GM19239 (cell line): Measurements from ENCODE around the gene LGALS9.
"Not testable (repeated sequence)": the region's sequence is repeated elsewhere in the genome, so short reads cannot be mapped to it uniquely, and the experiment has no call there.

Source experiments
- DNase-seq: peaks from one replicate; pipeline ENCODE4 v3.0.0; 2011; ENCODE audit warnings: low spot score; ENCODE audit not compliant: insufficient read length
- FAIRE-seq: peaks from 2 replicates; lab custom pipeline; 2011; peaks lifted over from hg19 to GRCh38; lab: Jason Lieb, UNC

The LGALS9 gene

GRCh38 chr17:27625856-27626255, 5.1 kb upstream of the LGALS9 start:
- no peak for FAIRE-seq
- DNase-seq: no peak

- DNase-seq (no peak), FAIRE-seq (no peak)
Observed at GRCh38 chr17:27627514-27627913, 3.5 kb upstream of the LGALS9 start.

GRCh38 chr17:27628376-27628775, 2.6 kb upstream of the LGALS9 start:
- no peak for DNase-seq
- no peak for FAIRE-seq

DNA sequence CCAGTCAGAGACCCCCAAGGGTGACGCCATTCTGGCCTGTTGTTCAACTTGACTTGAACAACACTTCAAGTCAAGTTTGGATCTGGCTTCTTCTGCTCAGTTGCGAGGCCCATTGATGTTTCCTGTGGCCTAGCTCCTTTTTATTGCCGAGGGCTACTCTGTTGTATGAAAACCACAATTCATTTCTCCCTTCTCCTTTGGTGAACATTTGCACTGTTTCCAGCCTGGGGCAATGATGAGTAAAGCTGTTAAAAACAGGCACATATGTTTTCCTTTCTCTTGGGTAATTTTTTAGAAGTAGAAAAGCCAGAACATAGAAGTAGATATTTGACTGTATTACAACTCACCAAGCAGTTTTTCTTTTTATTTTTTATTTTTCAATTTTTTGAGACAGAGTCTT, 1.7 kb upstream of the LGALS9 start:
- not testable (repeated sequence) for DNase-seq, FAIRE-seq

DNA sequence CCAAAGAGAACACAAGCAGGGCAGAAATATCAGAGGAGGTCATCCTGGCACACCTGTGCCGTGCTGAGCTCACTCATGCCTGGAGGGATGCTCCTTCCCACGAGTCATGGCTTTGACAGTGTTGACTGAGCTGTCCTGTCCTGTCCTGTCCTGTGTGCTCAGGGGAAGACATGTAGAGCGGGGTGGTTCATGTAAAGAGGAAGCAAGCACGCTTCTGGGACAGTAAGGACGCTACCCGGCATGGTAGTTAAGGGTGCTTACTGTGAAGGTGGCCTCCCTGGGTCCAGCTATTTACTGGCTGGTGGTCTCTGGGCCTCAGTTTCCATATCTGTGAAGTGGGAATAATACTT, 398 bp downstream of the LGALS9 start:
- no peak for FAIRE-seq

DNA sequence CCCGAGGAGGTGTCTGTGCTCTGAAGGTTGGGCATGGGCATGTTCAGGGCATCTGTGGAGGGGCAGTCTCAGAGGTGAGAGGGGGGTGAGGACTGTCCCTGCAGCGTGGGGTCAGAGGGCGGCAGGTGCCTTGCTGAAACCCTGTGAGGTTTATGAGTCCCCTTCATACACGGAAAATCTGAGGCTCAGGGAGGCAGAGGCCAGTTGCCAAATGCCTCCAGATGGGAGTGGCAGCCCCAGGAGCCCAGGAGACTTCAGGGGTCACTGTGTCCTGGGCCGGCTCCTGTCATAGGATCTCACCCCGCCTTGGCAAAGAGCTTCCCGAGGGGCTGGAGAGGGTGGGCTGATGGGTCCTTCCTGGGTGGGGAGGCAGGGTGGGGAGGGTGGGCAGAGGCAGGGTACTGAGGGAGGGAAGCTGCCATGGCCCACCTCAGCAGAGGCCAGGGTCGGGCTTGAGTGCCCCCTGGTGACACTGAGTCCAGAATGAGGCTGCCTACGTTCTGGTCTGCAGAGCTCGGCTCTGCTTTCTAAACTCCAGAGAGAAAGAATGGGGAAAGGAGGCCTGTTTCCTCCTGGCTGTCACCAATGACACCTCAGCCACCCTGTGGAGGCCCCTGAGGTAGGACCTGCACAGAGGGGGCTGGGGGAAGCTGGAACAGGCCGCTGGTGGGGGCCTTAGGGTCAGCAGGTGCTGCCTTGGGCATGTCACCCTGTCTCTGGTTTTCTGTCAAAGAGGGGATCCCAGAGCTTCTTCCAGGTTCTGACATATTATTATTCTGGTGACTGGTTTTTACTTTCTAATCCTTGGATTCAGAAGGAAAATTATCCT, 1.1 kb downstream of the LGALS9 start:
- no peak for FAIRE-seq
- no peak for DNase-seq

More for the DNA sequence above, 398 bp downstream of the LGALS9 start:
- DNase-seq: no peak

DNA sequence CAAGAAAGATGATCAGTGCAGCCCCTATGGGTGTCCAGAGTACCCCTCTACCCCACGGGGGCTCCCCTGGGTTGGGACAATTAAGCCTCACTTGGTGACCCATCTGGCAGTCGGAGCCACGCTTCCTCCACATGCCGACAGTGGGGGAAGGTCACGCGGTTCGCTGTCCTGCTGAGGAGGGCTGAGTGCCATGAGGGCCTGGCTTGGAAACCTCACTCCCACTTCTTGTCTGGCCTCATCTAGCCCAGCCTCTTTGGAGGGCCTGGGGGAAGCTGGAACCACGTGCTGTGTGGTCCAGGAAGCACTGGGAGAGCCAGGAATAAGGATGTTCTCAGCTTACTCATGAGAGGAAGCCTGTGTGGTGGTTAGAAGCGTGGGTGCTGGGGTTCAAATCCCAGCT, 1.8 kb downstream of the LGALS9 start:
- not testable (repeated sequence) for DNase-seq

DNA sequence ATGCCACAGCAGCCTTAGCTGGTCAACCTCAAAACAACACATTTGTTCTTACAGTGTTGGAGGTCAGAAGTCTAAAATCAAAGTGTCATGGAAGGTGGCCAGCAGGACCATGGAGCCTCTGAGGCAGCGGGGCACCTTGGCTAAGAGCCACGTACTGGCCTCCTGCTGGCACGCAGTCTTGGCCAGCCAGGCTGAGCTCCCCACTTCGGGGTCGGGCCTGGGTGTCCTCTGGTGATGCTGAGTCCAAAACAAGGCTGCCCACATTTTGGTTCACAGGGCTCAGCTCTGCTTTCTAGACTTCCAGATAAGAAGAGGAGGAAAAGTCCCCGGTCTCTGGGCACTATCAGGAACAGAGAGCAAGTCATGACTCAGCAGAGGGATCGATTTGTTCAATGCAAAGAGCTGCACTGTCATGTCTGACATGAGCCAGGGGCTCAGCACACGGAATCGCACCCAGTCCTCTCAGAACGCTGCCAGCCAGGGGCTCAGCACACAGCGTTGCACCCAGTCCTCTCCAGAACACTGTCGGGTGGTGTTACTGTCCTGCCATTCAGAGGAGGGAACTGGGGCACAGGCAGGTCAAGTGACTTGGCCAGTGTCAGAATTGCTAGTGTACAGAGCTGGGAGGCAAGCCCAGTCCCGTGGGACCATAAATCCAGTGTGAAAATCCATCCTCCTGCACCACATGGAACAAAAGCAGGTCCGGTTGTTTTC, 2.5 kb downstream of the LGALS9 start:
- DNase-seq: no peak
- FAIRE-seq: no peak

More for the DNA sequence above, 1.8 kb downstream of the LGALS9 start:
- not testable (repeated sequence) for FAIRE-seq

DNA sequence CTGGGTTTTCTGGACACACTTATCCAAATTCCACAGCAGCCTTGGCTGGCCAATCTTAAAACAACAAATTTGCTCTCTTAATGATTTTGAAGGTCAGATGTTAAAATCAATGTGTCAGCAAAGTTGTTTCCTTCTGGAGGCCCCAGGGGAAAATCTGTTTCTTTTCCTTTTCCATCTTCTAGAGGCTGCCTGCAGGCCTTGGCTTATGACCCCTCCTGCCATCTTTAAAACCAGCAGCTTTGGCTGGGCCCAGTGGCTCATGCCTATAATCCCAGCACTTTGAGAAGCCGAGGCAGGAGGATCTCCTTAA, 3.0 kb downstream of the LGALS9 start:
- DNase-seq (no peak), FAIRE-seq (no peak)

- no peak for FAIRE-seq
- DNase-seq: no peak
Observed at GRCh38 chr17:27634776-27635175, 3.8 kb downstream of the LGALS9 start.

- DNase-seq: no peak
- FAIRE-seq: no peak
Observed at GRCh38 chr17:27635275-27635823, 4.4 kb downstream of the LGALS9 start.

- not testable (repeated sequence) for FAIRE-seq, DNase-seq
Observed at GRCh38 chr17:27636005-27636520, 5.1 kb downstream of the LGALS9 start.

DNA sequence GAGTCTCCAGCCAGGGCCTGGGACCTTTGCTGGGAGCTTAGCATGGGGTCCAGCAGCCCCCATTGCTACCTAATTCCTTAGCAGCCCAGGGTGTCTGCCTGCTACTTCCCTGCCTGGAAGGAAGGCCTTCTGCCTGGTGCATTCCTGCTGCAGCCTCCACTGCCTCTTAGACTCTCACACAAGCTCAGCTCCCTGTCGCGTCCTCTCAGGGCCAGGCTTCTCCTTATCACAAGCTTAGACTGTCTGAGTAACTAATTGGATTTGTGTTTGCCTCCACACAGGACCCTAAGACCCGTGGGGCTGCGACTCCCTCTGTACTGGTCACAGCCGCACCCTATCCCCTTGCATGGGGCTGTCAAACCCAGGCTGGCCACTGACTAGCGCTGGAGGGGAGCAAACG, 6.8 kb downstream of the LGALS9 start:
- DNase-seq, FAIRE-seq: not testable (repeated sequence)

DNA sequence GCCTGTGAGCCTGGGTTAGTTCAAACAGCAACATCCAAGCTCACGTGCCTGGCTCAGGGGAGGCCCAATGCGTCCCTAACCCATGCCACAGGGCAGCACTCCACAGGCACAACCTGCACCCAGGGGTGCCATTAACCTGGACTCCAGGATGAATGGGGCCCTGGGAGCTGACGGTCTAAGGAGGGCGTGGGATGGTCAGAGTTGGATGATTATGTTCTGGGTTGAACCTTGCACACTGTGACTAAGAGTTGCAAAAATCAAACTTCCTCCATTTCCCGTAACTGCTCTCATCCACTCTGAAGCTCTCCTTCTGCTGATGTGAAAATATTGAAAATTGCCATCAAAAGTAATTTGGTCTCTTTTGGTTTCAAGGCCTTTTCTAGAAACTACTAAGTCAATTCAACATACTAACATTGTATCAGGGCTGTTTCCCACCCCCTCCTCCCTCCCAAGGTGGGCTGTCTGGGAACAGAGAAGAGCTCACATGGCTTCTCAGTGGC, 7.5 kb downstream of the LGALS9 start:
- DNase-seq, FAIRE-seq: not testable (repeated sequence)

DNA sequence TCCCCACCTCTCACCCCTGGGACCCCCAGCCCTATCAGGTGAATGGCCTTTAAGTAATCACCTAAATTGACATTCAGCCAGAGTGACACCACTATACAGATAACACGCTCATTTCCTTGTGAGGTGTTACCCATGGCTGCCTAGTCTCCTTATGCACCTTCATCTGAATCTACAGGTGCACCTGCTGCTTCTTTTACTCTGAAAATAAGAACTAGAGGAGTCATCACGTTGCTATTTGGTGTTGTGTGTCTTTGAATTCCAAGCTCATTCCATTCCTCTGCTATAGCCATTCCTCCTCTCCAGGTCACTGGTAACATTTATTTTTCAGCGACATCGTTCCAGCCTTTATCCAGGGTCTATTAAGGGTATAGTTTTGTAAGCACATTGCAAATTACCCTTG, 9.8 kb downstream of the LGALS9 start:
- DNase-seq (no peak), FAIRE-seq (no peak)

- no peak for DNase-seq
- no peak for FAIRE-seq
Observed at GRCh38 chr17:27644586-27644985, 13.6 kb downstream of the LGALS9 start.

GRCh38 chr17:27645621-27646020, 14.6 kb downstream of the LGALS9 start:
- peak; percentile 66 for FAIRE-seq

GRCh38 chr17:27646232-27646631, 15.2 kb downstream of the LGALS9 start:
- DNase-seq (no peak), FAIRE-seq (no peak)

More at GRCh38 chr17:27645621-27646020, 14.6 kb downstream of the LGALS9 start:
- DNase-seq: not testable (repeated sequence)

GRCh38 chr17:27647765-27648164, 16.8 kb downstream of the LGALS9 start:
- FAIRE-seq (no peak), DNase-seq (no peak)

GRCh38 chr17:27649111-27649571, 18.2 kb downstream of the LGALS9 start:
- not testable (repeated sequence) for DNase-seq, FAIRE-seq

GRCh38 chr17:27649929-27650328, 18.9 kb downstream of the LGALS9 start:
- no peak for DNase-seq
- no peak for FAIRE-seq
